GM12874 (cell line): ENCODE measurements around the gene PAX7.

ENCODE experiments used
- TF ChIP-seq, protein P1 (sequence below): IDR thresholded peaks from 2 replicates; pipeline ENCODE4 v1.5.1; 2011; ENCODE audit warnings: low read depth, mild to moderate bottlenecking, control low read depth, low read length, moderate library complexity; ENCODE audit not compliant: insufficient read depth

Gene PAX7

DNA sequence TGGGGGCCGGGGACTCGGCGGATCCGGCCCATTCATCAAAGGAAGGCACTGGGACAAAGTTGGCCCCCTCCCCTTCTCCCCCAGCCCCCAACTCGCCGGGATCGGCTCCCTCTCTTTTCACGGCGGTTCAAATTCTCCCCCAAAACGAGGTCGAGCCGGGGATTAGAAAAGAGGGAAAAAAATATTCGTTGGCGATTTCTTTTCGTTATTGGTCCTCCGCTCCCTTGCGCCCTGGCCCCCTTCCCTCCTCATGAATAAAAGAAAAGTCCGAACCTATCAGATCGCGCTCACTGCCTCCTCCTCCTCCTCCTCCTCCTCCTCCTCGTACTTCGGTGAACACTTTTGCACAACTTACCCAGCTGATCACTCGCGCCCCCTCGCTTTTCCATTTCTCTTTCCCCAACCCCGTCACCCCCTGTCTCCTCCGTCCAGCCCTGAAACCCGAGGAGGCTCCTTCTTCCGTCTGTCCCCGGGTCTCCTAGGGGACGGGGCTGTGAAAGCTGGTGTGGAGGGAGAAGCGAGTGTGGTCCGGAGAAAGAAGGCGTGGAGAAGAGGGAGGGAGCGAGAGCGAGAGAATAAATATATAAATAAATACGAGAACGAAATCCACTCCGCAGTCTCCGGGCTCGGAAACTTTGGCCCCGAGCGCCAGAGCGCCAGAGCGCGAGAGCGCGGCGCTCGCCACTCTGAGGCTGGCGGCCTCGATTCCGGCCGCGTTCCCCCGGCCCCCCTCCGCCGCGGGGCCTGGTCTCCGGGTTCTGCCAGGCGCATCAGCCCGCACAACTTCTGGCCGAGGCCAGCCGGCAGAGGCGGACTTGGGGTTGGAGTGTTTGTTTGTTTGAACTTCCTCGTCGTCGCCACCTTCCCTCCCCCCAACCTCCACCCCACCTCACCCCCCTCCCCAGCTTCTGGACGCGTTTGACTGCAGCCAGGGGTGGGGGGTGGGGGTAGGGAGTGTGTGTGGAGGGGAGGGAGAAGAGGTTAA lies at the start of gene PAX7:
TSS of gene PAX7 (plus strand) at position 336 of the 985 bp plus-strand sequence. CDS start 758 bp downstream, outside the sequence.
- TF ChIP-seq, protein P1, sequence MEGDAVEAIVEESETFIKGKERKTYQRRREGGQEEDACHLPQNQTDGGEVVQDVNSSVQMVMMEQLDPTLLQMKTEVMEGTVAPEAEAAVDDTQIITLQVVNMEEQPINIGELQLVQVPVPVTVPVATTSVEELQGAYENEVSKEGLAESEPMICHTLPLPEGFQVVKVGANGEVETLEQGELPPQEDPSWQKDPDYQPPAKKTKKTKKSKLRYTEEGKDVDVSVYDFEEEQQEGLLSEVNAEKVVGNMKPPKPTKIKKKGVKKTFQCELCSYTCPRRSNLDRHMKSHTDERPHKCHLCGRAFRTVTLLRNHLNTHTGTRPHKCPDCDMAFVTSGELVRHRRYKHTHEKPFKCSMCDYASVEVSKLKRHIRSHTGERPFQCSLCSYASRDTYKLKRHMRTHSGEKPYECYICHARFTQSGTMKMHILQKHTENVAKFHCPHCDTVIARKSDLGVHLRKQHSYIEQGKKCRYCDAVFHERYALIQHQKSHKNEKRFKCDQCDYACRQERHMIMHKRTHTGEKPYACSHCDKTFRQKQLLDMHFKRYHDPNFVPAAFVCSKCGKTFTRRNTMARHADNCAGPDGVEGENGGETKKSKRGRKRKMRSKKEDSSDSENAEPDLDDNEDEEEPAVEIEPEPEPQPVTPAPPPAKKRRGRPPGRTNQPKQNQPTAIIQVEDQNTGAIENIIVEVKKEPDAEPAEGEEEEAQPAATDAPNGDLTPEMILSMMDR, result no peak

DNA sequence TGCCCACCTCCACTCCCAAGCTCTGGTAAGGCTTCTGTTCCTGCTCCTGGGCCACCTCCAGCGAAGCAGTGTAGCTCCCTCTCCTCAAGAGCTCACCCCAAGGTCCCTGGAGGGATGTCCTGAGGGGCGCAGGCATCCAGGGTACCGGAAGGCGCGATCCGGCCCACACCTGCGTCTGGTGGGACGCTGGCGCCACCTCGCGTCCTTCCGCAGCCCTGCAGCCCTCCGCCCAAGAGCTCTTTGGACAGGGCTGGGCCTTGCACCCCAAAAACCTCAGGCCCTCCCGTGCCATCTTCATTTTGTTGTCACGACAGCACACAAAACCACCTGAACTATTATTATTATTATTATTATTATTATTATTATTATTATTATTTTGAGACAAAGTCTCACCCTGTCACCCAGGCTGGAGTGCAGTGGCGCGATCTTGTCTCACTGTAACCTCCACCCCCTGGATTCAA lies 49.2 kb upstream of the PAX7 start:
- TF ChIP-seq, protein P1, result peak; percentile 88

DNA sequence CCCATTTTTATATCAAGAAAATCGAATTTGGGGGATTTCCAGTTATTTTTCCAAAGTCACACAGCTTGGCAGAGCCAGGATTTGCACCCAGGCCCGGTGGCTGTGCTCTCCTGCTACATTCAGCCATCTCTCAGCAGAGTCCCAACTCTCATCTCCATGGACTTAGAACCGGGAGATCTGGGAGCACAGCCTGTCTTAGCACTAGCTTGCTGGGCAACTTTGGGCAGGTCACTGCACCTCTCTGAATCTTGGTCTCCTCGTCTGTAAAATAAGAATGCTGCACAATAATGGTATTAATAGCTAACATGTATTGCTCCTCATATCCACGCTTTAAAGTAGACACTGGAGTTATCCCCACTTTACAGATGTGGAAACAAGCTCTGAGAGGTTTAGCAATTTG lies 47.8 kb upstream of the PAX7 start:
- TF ChIP-seq, protein P1, result no peak

DNA sequence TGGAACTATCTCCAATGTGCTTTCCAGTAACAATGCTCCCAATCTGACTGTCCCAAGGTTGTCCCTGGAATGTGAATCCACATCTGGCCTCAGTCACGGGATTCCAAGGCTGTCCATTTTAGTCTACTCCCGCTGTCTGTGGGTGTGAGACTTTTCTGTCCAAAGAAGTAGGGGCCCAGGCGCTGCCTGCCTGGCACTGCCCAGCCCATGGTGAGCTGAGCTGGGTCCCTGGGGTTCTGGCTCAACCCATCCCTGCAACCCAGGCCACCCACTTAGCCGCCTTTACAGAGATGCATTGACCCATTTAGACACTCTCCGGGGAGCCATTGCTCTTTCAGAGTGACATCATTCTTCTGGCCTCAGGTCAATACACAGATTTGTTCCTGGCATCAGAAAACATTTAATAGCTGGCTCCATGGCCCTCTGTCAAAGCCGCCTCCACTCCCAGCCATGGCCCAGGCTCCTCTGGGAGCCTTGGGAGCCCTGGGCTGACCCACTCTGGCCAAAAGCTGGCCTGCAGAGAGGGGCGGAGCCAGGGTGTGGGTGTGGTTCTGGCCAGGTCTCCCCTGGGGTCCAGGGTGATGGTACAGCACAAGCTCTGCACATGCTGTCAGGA lies 47.2 kb upstream of the PAX7 start:
- TF ChIP-seq, protein P1, result no peak

DNA sequence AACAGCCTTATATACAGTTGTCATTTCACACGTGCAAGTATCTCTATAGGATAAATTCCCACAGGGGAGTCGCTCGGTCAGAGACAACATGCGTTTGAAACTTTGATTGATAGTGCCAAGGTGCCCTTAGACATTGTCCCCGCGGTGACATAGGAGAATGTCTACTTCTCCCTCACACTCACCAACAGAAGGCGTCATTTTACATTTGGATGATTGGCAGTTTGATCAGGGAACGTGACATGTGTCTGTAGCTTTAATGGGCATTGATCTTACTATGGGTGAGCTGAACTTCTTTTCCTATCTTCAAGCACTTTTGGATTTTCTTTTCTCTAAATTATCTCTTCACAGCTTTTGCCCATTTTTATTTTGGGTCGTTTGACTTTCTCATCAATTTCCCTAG lies 42.6 kb upstream of the PAX7 start:
- TF ChIP-seq, protein P1, result no peak

DNA sequence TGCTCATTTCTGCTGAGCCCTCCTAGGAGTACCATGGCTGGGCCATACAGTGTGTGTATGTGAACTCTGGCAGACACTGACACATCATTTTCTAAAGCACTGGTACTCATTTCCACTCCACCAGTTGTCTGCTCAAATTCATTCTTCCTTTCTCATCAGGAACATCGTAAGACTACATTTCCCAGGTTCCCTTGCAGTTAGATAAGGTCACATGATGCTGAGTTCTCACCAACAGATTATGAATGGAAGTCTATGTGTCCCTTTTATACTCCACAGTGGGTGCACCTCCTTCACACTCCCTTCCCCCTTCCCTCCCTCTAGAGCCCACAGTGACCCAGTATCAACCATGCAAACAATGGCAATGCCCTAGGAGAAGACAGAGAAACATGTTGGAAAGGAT lies 38.3 kb upstream of the PAX7 start:
- TF ChIP-seq, protein P1, result no peak
